ENCODE data around the gene LMNTD2.

LMNTD2 gene

GRCh38 chr11:581752-582151 is 21.2 kb upstream of the LMNTD2 start:
- Histone ChIP-seq H3K9me3 (ENCODE audit: control insufficient read depth, low read length) (no peaks in the 10 kb centered on the region), H3K36me3 (ENCODE audit: control insufficient read depth, insufficient read depth, low read length) (no peaks in the 10 kb centered on the region), H3K4me3 (ENCODE audit: low read depth, low read length) (no peak overlapping the region), H3K27me3 (ENCODE audit: control insufficient read depth, insufficient read depth, low read length) (no peaks in the 10 kb centered on the region), H3K4me1 (peaks cover 5% of the 10 kb centered on the region), H3K9ac (no peak overlapping the region), H2AFZ (no peak overlapping the region), H3K4me2 (ENCODE audit: low read length) (no peak overlapping the region), H3K27ac (no peak overlapping the region), H3K79me2 (peaks cover 48% of the 10 kb centered on the region)
- TF ChIP-seq CTCF (IDR thresholded peaks at IDR 0.05) = no peak

GRCh38 chr11:581342-581741 is 20.8 kb upstream of the LMNTD2 start:
- Histone ChIP-seq H3K27ac (no peak overlapping the region), H2AFZ (no peak overlapping the region), H3K79me2 (peaks cover 48% of the 10 kb centered on the region), H3K9ac (no peak overlapping the region), H3K4me3 (ENCODE audit: low read depth, low read length) (no peak overlapping the region), H3K27me3 (ENCODE audit: control insufficient read depth, insufficient read depth, low read length) (no peaks in the 10 kb centered on the region), H3K36me3 (ENCODE audit: control insufficient read depth, insufficient read depth, low read length) (no peaks in the 10 kb centered on the region), H3K9me3 (ENCODE audit: control insufficient read depth, low read length) (no peaks in the 10 kb centered on the region), H3K4me1 (peaks cover 5% of the 10 kb centered on the region), H3K4me2 (ENCODE audit: low read length) (no peak overlapping the region)
- TF ChIP-seq CTCF (IDR thresholded peaks at IDR 0.05) = no peak

- Histone ChIP-seq H3K4me1 (peaks cover 5% of the 10 kb centered on the region), H3K9me3 (ENCODE audit: control insufficient read depth, low read length) (no peaks in the 10 kb centered on the region), H3K4me2 (ENCODE audit: low read length) (no peak overlapping the region), H3K9ac (no peak overlapping the region), H3K27ac (no peak overlapping the region), H3K4me3 (ENCODE audit: low read depth, low read length) (no peak overlapping the region), H3K27me3 (ENCODE audit: control insufficient read depth, insufficient read depth, low read length) (no peaks in the 10 kb centered on the region), H3K36me3 (ENCODE audit: control insufficient read depth, insufficient read depth, low read length) (no peaks in the 10 kb centered on the region), H2AFZ (no peak overlapping the region), H3K79me2 (peaks cover 45% of the 10 kb centered on the region)
- TF ChIP-seq CTCF (IDR thresholded peaks at IDR 0.05) = no peak
These were observed 19.5 kb upstream of the LMNTD2 start for GRCh38 chr11:579830-580601.

DNA sequence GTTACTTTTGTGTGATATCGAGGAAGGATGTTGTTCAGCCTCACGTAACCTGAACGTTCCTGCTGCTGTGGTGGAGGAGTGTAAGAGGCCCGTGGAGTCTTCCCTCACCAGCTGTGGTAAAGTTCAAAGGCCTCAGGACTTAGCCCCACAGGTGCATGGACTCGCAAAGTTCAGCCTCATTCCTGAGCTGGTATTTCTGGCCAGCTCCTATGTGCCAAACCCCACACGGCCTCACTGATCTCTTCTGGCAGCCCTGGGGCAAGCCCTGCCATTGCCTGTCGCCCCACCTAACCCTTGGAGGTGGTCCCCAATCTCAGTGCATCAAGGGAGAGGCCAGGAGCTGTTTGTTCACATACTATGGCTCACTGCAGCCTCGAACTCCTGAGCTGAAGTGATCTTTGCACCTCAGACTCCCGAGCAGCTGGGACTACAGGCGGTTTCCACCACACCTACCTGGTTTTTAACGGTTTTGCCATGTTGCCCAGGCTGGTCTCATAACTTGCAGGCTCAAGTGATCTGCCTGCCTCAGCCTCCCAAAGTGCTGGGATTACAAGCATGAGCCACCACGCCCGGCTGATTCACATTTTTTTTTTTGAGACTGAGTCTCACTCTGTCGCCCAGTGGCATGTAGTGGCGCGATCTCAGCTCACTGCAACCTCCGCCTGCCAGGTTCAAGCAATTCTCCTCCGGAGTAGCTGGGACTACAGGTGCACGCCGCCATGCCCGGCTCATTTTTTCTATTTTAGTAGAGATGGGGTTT is 17.9 kb upstream of the LMNTD2 start:
- no peaks in the 10 kb centered on the region for H3K27me3 ChIP-seq (ENCODE audit: control insufficient read depth, insufficient read depth, low read length)
- no peak overlapping the region for H3K27ac ChIP-seq
- no peak for TF ChIP-seq CTCF (IDR thresholded peaks at IDR 0.05)
- H3K4me3 ChIP-seq (ENCODE audit: low read depth, low read length) = no peak overlapping the region
- H3K36me3 ChIP-seq (ENCODE audit: control insufficient read depth, insufficient read depth, low read length) = no peaks in the 10 kb centered on the region
- H3K9me3 ChIP-seq (ENCODE audit: control insufficient read depth, low read length) = no peaks in the 10 kb centered on the region
- H3K4me2 ChIP-seq (ENCODE audit: low read length) = no peak overlapping the region
- H3K79me2 ChIP-seq = peaks cover 39% of the 10 kb centered on the region
- no peak overlapping the region for H2AFZ ChIP-seq
- no peak overlapping the region for H3K9ac ChIP-seq
- H3K4me1 ChIP-seq = peaks cover 5% of the 10 kb centered on the region
